ENCODE results near the gene POLK. TPM values are rescaled to one million over a fixed set of nuclear protein-coding genes. Genes with fewer than 3 reads are reported as not detected.
"Not testable (repeated sequence)": the region's sequence is repeated elsewhere in the genome, so short reads cannot be mapped to it uniquely, and the experiment has no call there.

The POLK gene
- total RNA-seq, 1 donor from 2014 or later = 27.6 TPM

GRCh38 chr5:75565991-75566709 lies 54.5 kb downstream of the POLK start:
- Mint-ChIP-seq H3K9me3 (ENCODE audit: unreplicated experiment) (peaks cover 22% of the 10 kb centered on the region), H3K4me1 (ENCODE audit: low read depth, unreplicated experiment) (peaks cover 42% of the 10 kb centered on the region), H3K36me3 (ENCODE audit: low read depth, unreplicated experiment) (peaks cover 14% of the 10 kb centered on the region), H3K27ac (ENCODE audit: unreplicated experiment) (peak overlapping the region; percentile 94)
- Histone ChIP-seq H3K9ac (ENCODE audit: low read length) (peak overlapping the region; percentile 78), H3K79me2 (ENCODE audit: insufficient read depth, low read length) (peaks cover 31% of the 10 kb centered on the region), H3K4me2 (ENCODE audit: low read length) (peak overlapping the region; percentile 84), H3K4me3 (ENCODE audit: insufficient read depth, low read depth, low read length) (peak overlapping the region; percentile 37), H3K27ac (ENCODE audit: low read depth, low read length) (peak overlapping the region; percentile 97), H2AFZ (ENCODE audit: low read depth, low read length) (peak overlapping the region; percentile 9), H3K4me1 (ENCODE audit: insufficient read depth, low read length) (peaks cover 30% of the 10 kb centered on the region)
- not testable (repeated sequence) for FAIRE-seq; H3K36me3 ChIP-seq (ENCODE audit: insufficient read depth, low read length); H3K27me3 ChIP-seq (ENCODE audit: insufficient read depth, low read length); H4K20me1 ChIP-seq (ENCODE audit: insufficient read depth, low read length); H3K4me3 Mint-ChIP-seq (ENCODE audit: unreplicated experiment); H3K9me3 ChIP-seq (ENCODE audit: insufficient read depth, low read depth, low read length); H3K27me3 Mint-ChIP-seq (ENCODE audit: low read depth, unreplicated experiment)
- peak; percentile 97 for DNase-seq (ENCODE audit: low read depth)

GRCh38 chr5:75566710-75567309 lies 55.1 kb downstream of the POLK start:
- Mint-ChIP-seq H3K27ac (ENCODE audit: unreplicated experiment) (peak overlapping the region; percentile 94), H3K4me1 (ENCODE audit: low read depth, unreplicated experiment) (peaks cover 42% of the 10 kb centered on the region), H3K4me3 (ENCODE audit: unreplicated experiment) (peak overlapping the region; percentile 11), H3K27me3 (ENCODE audit: low read depth, unreplicated experiment) (no peaks in the 10 kb centered on the region), H3K9me3 (ENCODE audit: unreplicated experiment) (peaks cover 20% of the 10 kb centered on the region), H3K36me3 (ENCODE audit: low read depth, unreplicated experiment) (peaks cover 13% of the 10 kb centered on the region)
- Histone ChIP-seq H3K36me3 (ENCODE audit: insufficient read depth, low read length) (no peaks in the 10 kb centered on the region), H3K9ac (ENCODE audit: low read length) (peak overlapping the region; percentile 78), H3K4me1 (ENCODE audit: insufficient read depth, low read length) (peaks cover 30% of the 10 kb centered on the region), H3K27ac (ENCODE audit: low read depth, low read length) (peak overlapping the region; percentile 97), H3K9me3 (ENCODE audit: insufficient read depth, low read depth, low read length) (no peaks in the 10 kb centered on the region), H3K79me2 (ENCODE audit: insufficient read depth, low read length) (peaks cover 29% of the 10 kb centered on the region), H3K4me3 (ENCODE audit: insufficient read depth, low read depth, low read length) (peak overlapping the region; percentile 37), H4K20me1 (ENCODE audit: insufficient read depth, low read length) (no peaks in the 10 kb centered on the region), H3K27me3 (ENCODE audit: insufficient read depth, low read length) (no peaks in the 10 kb centered on the region), H3K4me2 (ENCODE audit: low read length) (peak overlapping the region; percentile 84), H2AFZ (ENCODE audit: low read depth, low read length) (no peak overlapping the region)
- TF ChIP-seq EZH2 (IDR thresholded peaks at IDR 0.05; ENCODE audit: insufficient read depth, low read length) = no peak
- TF ChIP-seq, protein P1, sequence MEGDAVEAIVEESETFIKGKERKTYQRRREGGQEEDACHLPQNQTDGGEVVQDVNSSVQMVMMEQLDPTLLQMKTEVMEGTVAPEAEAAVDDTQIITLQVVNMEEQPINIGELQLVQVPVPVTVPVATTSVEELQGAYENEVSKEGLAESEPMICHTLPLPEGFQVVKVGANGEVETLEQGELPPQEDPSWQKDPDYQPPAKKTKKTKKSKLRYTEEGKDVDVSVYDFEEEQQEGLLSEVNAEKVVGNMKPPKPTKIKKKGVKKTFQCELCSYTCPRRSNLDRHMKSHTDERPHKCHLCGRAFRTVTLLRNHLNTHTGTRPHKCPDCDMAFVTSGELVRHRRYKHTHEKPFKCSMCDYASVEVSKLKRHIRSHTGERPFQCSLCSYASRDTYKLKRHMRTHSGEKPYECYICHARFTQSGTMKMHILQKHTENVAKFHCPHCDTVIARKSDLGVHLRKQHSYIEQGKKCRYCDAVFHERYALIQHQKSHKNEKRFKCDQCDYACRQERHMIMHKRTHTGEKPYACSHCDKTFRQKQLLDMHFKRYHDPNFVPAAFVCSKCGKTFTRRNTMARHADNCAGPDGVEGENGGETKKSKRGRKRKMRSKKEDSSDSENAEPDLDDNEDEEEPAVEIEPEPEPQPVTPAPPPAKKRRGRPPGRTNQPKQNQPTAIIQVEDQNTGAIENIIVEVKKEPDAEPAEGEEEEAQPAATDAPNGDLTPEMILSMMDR (IDR thresholded peaks at IDR 0.05; ENCODE audit: insufficient read depth, low read depth, low read length) = no peak
- DNase-seq (ENCODE audit: low read depth) = peak; percentile 96
- FAIRE-seq = peak; percentile 47

GRCh38 chr5:75567710-75568109 lies 56.0 kb downstream of the POLK start:
- peak; percentile 59 for DNase-seq (ENCODE audit: low read depth)
- H3K27ac Mint-ChIP-seq (ENCODE audit: unreplicated experiment) = peak overlapping the region; percentile 94
- peak overlapping the region; percentile 84 for H3K4me2 ChIP-seq (ENCODE audit: low read length)

More at GRCh38 chr5:75567710-75568109, 56.0 kb downstream of the POLK start:
- TF ChIP-seq EZH2 (IDR thresholded peaks at IDR 0.05; ENCODE audit: insufficient read depth, low read length) = no peak
- TF ChIP-seq, protein P1 (IDR thresholded peaks at IDR 0.05; ENCODE audit: insufficient read depth, low read depth, low read length) = peak; percentile 10
- H3K27me3 ChIP-seq (ENCODE audit: insufficient read depth, low read length) = no peaks in the 10 kb centered on the region
- peak overlapping the region; percentile 8 for H3K4me3 ChIP-seq (ENCODE audit: insufficient read depth, low read depth, low read length)
- no peaks in the 10 kb centered on the region for H3K9me3 ChIP-seq (ENCODE audit: insufficient read depth, low read depth, low read length)
- no peaks in the 10 kb centered on the region for H4K20me1 ChIP-seq (ENCODE audit: insufficient read depth, low read length)
- Mint-ChIP-seq H3K9me3 (ENCODE audit: unreplicated experiment) (peaks cover 20% of the 10 kb centered on the region), H3K4me3 (ENCODE audit: unreplicated experiment) (peak overlapping the region; percentile 65), H3K36me3 (ENCODE audit: low read depth, unreplicated experiment) (peaks cover 11% of the 10 kb centered on the region), H3K4me1 (ENCODE audit: low read depth, unreplicated experiment) (peaks cover 42% of the 10 kb centered on the region), H3K27me3 (ENCODE audit: low read depth, unreplicated experiment) (no peaks in the 10 kb centered on the region)
- FAIRE-seq = no peak
- H2AFZ ChIP-seq (ENCODE audit: low read depth, low read length) = no peak overlapping the region
- no peaks in the 10 kb centered on the region for H3K36me3 ChIP-seq (ENCODE audit: insufficient read depth, low read length)
- peaks cover 30% of the 10 kb centered on the region for H3K4me1 ChIP-seq (ENCODE audit: insufficient read depth, low read length)
- H3K9ac ChIP-seq (ENCODE audit: low read length) = peak overlapping the region; percentile 78
- peaks cover 24% of the 10 kb centered on the region for H3K79me2 ChIP-seq (ENCODE audit: insufficient read depth, low read length)
- peak overlapping the region; percentile 97 for H3K27ac ChIP-seq (ENCODE audit: low read depth, low read length)

Measured in astrocyte (in vitro differentiated cells and primary cell).